SK-MEL-5 (cell line): ENCODE data around the gene EVI5L. TPM values are rescaled to one million over a fixed set of nuclear protein-coding genes. Genes with fewer than 3 reads are reported as not detected.
"Not testable (repeated sequence)": the region's sequence is repeated elsewhere in the genome, so short reads cannot be mapped to it uniquely, and the experiment has no call there.

ENCODE experiments used
- DNase-seq: peaks from one replicate; pipeline ENCODE4 v3.0.0-alpha.2; 2016; ENCODE audit warnings: low read depth, low spot score
- in situ Hi-C: cut with HindIII; loops from 2 replicates; pipeline ENCODE4 v1.10.0; 2016; ENCODE audit warnings: low sequenced_read_pairs, high pct_unique_total_duplicates, low pct_unique_long_range_greater_than_20kb
- total RNA-seq: library from RNA; depleted of rRNA; stranded (reverse); fragments of >200 nt; shearing (Covaris generic); gene quantifications from 2 replicates; pipeline ENCODE4 v1.2.3, GENCODE V29; 2014

The EVI5L gene
- total RNA-seq, 1 experiment from 2014 or later, result 4.8 TPM

- no peak for DNase-seq
- in situ Hi-C loops, result no loop called here
Measured at GRCh38 chr19:7806876-7807275, 23.1 kb upstream of the EVI5L start.

- in situ Hi-C loops, result no loop called here
- no peak for DNase-seq
Measured at GRCh38 chr19:7808108-7808507, 21.9 kb upstream of the EVI5L start.

- in situ Hi-C loops, result no loop called here
Measured at GRCh38 chr19:7811989-7812388, 18.0 kb upstream of the EVI5L start.

GRCh38 chr19:7815325-7815724 lies 14.7 kb upstream of the EVI5L start:
- DNase-seq, result no peak
- in situ Hi-C loops, result no loop called here

More at GRCh38 chr19:7811989-7812388, 18.0 kb upstream of the EVI5L start:
- DNase-seq, result no peak

GRCh38 chr19:7816040-7816439 lies 14.0 kb upstream of the EVI5L start:
- in situ Hi-C loops, result not testable (repeated sequence)

GRCh38 chr19:7817801-7818200 lies 12.2 kb upstream of the EVI5L start:
- no peak for DNase-seq
- in situ Hi-C loops, result no loop called here

More at GRCh38 chr19:7816040-7816439, 14.0 kb upstream of the EVI5L start:
- not testable (repeated sequence) for DNase-seq

- in situ Hi-C loops, result no loop called here
- DNase-seq, result no peak
Measured at GRCh38 chr19:7818806-7819205, 11.2 kb upstream of the EVI5L start.

- in situ Hi-C loops, result no loop called here
- DNase-seq, result no peak
Measured at GRCh38 chr19:7819337-7819736, 10.7 kb upstream of the EVI5L start.

- in situ Hi-C loops, result no loop called here
- DNase-seq, result no peak
Measured at GRCh38 chr19:7820588-7820987, 9.4 kb upstream of the EVI5L start.

GRCh38 chr19:7822910-7823515 lies 7.0 kb upstream of the EVI5L start:
- in situ Hi-C loops, result no loop called here
- DNase-seq, result no peak

- in situ Hi-C loops, result no loop called here
- DNase-seq, result no peak
Measured at GRCh38 chr19:7823686-7824301, 6.2 kb upstream of the EVI5L start.

- in situ Hi-C loops, result no loop called here
- no peak for DNase-seq
Measured at GRCh38 chr19:7829166-7829520, 875 bp upstream of the EVI5L start.

GRCh38 chr19:7830272-7830771 lies 304 bp downstream of the EVI5L start:
- no peak for DNase-seq
- in situ Hi-C loops, result no loop called here

GRCh38 chr19:7830823-7831222 lies 805 bp downstream of the EVI5L start:
- no peak for DNase-seq
- in situ Hi-C loops, result no loop called here

GRCh38 chr19:7831452-7831851 lies 1.4 kb downstream of the EVI5L start:
- peak; percentile 67 for DNase-seq
- in situ Hi-C loops, result no loop called here

GRCh38 chr19:7832009-7832408 lies 2.0 kb downstream of the EVI5L start:
- in situ Hi-C loops, result no loop called here
- no peak for DNase-seq

- in situ Hi-C loops, result no loop called here
- DNase-seq, result no peak
Measured at GRCh38 chr19:7832781-7833180, 2.8 kb downstream of the EVI5L start.

- in situ Hi-C loops, result no loop called here
- DNase-seq, result no peak
Measured at GRCh38 chr19:7833225-7834099, 3.4 kb downstream of the EVI5L start.
